Astrocyte (in vitro differentiated cells and primary cell): ENCODE results near the gene UTP3. TPM values are rescaled to one million over a fixed set of nuclear protein-coding genes. Genes with fewer than 3 reads are reported as not detected.

Experiments
- DNase-seq: peaks from one replicate; pipeline ENCODE4 v3.0.0-alpha.2; 2010; ENCODE audit warnings: low read depth
- FAIRE-seq: peaks from 2 replicates; lab custom pipeline; 2011; peaks lifted over from hg19 to GRCh38; lab: Jason Lieb, UNC
- H2AFZ ChIP-seq: 2 replicates; pipeline ENCODE4 v1.6.0; 2012; ENCODE audit warnings: low read depth, low read length, inconsistent platforms
- H3K27ac ChIP-seq: 2 replicates; pipeline ENCODE4 v1.5.1; 2011; ENCODE audit warnings: low read depth, low read length, inconsistent platforms
- H3K27me3 ChIP-seq: 2 replicates; pipeline ENCODE4 v1.6.0; 2011; ENCODE audit warnings: low read length, inconsistent platforms; ENCODE audit not compliant: insufficient read depth
- H3K36me3 ChIP-seq: 2 replicates; pipeline ENCODE4 v1.5.1; 2011; ENCODE audit warnings: low read length, inconsistent platforms; ENCODE audit not compliant: insufficient read depth
- H3K4me1 ChIP-seq: 2 replicates; pipeline ENCODE4 v1.5.1; 2011; ENCODE audit warnings: low read length, inconsistent platforms; ENCODE audit not compliant: insufficient read depth
- H3K4me2 ChIP-seq: 2 replicates; pipeline ENCODE4 v1.6.0; 2012; ENCODE audit warnings: low read length, inconsistent platforms
- H3K4me3 ChIP-seq: 2 replicates; pipeline ENCODE4 v1.5.1; 2011; ENCODE audit warnings: low read depth, mild to moderate bottlenecking, low read length, inconsistent platforms; ENCODE audit not compliant: insufficient read depth
- H3K79me2 ChIP-seq: 2 replicates; pipeline ENCODE4 v1.6.0; 2012; ENCODE audit warnings: mild to moderate bottlenecking, low read length, inconsistent platforms; ENCODE audit not compliant: insufficient read depth
- H3K9ac ChIP-seq: 2 replicates; pipeline ENCODE4 v1.6.0; 2012; ENCODE audit warnings: mild to moderate bottlenecking, low read length, inconsistent platforms
- H3K9me3 ChIP-seq: 2 replicates; pipeline ENCODE4 v1.5.1; 2012; ENCODE audit warnings: low read depth, mild to moderate bottlenecking, low read length, inconsistent platforms; ENCODE audit not compliant: insufficient read depth
- H4K20me1 ChIP-seq: 2 replicates; pipeline ENCODE4 v1.6.0; 2012; ENCODE audit warnings: low read length, inconsistent platforms; ENCODE audit not compliant: insufficient read depth
- H3K27ac Mint-ChIP-seq: one replicate; pipeline ENCODE4 v1.8.0; 2021; ENCODE audit warnings: mild to moderate bottlenecking, mixed read lengths; ENCODE audit not compliant: unreplicated experiment
- H3K27me3 Mint-ChIP-seq: one replicate; pipeline ENCODE4 v1.8.0; 2021; ENCODE audit warnings: low read depth, mixed read lengths; ENCODE audit not compliant: unreplicated experiment
- H3K36me3 Mint-ChIP-seq: one replicate; pipeline ENCODE4 v1.8.0; 2021; ENCODE audit warnings: low read depth, mixed read lengths; ENCODE audit not compliant: unreplicated experiment
- H3K4me1 Mint-ChIP-seq: one replicate; pipeline ENCODE4 v1.8.0; 2021; ENCODE audit warnings: low read depth, mixed read lengths; ENCODE audit not compliant: unreplicated experiment
- H3K4me3 Mint-ChIP-seq: one replicate; pipeline ENCODE4 v1.8.0; 2021; ENCODE audit warnings: mild to moderate bottlenecking, moderate library complexity, mixed read lengths; ENCODE audit not compliant: unreplicated experiment
- H3K9me3 Mint-ChIP-seq: one replicate; pipeline ENCODE4 v1.8.0; 2021; ENCODE audit warnings: mild to moderate bottlenecking, mixed read lengths; ENCODE audit not compliant: unreplicated experiment
- CTCF ChIP-seq: IDR thresholded peaks from 2 replicates; pipeline ENCODE4 v1.5.1; 2011; ENCODE audit warnings: low read depth, mild to moderate bottlenecking, inconsistent platforms, low read length, moderate library complexity; ENCODE audit not compliant: insufficient read depth
- EZH2 ChIP-seq: IDR thresholded peaks from 2 replicates; pipeline ENCODE4 v1.6.1; 2012; ENCODE audit warnings: mild to moderate bottlenecking, low read length, inconsistent platforms; ENCODE audit not compliant: insufficient read depth
- total RNA-seq: library from RNA; stranded (reverse); gene quantifications from 2 replicates; pipeline ENCODE4 v1.2.1, GENCODE V29; 2021

UTP3 gene
- total RNA-seq, 1 donor from 2014 or later = 37.0 TPM

DNA sequence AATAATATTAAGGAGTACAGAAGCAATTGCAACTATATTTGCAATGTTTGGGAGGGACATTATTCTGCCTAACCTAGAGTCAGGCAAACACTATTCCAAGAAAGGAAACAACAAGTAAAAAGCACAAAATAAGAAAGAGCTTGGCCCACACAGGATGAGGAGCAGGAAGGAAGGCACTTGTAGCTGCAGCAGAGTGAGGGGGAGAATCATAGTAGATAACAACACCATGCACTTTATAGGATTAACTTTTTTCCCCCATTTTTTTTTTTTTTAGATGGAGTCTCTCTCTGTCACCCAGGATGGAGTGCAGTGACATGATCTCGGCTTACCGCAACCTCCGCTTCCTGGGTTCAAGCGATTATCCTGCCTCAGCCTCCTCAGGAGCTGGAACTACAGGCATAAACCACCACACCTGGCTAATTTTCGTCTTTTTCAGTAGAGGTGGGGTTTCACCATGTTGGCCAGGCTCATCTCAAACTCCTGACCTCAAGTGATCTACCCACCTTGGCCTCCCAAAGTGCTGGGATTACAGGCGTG, 11.7 kb upstream of the UTP3 start:
- DNase-seq (no peak), FAIRE-seq (no peak)
- Mint-ChIP-seq H3K9me3 (no peaks in the 10 kb centered on the region), H3K36me3 (no peaks in the 10 kb centered on the region), H3K27me3 (no peaks in the 10 kb centered on the region), H3K4me3 (no peak overlapping the region), H3K4me1 (no peaks in the 10 kb centered on the region), H3K27ac (no peak overlapping the region)
- peak overlapping the region; percentile 40 for H3K27ac ChIP-seq
- H3K9me3 ChIP-seq = no peaks in the 10 kb centered on the region
- peak overlapping the region; percentile 21 for H3K4me2 ChIP-seq
- H4K20me1 ChIP-seq = no peaks in the 10 kb centered on the region
- no peaks in the 10 kb centered on the region for H3K36me3 ChIP-seq
- H2AFZ ChIP-seq = no peak overlapping the region
- peak overlapping the region; percentile 19 for H3K9ac ChIP-seq
- H3K4me1 ChIP-seq = peaks cover 5% of the 10 kb centered on the region
- no peaks in the 10 kb centered on the region for H3K27me3 ChIP-seq
- TF ChIP-seq CTCF (no peak), EZH2 (no peak)
- H3K79me2 ChIP-seq = no peaks in the 10 kb centered on the region
- no peak overlapping the region for H3K4me3 ChIP-seq

GRCh38 chr4:70678383-70678999, 9.8 kb upstream of the UTP3 start:
- H3K36me3 Mint-ChIP-seq = no peaks in the 10 kb centered on the region
- peaks cover 5% of the 10 kb centered on the region for H3K4me1 ChIP-seq
- H3K4me3 Mint-ChIP-seq = no peak overlapping the region
- H3K4me2 ChIP-seq = no peak overlapping the region
- no peak for DNase-seq
- FAIRE-seq = no peak
- no peaks in the 10 kb centered on the region for H3K9me3 Mint-ChIP-seq
- H4K20me1 ChIP-seq = no peaks in the 10 kb centered on the region
- no peak overlapping the region for H3K4me3 ChIP-seq
- H3K9ac ChIP-seq = no peak overlapping the region
- H3K36me3 ChIP-seq = no peaks in the 10 kb centered on the region
- H3K9me3 ChIP-seq = no peaks in the 10 kb centered on the region
- TF ChIP-seq CTCF = no peak
- TF ChIP-seq EZH2 = no peak
- no peak overlapping the region for H3K27ac ChIP-seq
- no peak overlapping the region for H2AFZ ChIP-seq
- no peaks in the 10 kb centered on the region for H3K79me2 ChIP-seq
- no peaks in the 10 kb centered on the region for H3K27me3 Mint-ChIP-seq
- H3K27ac Mint-ChIP-seq = no peak overlapping the region
- H3K27me3 ChIP-seq = no peaks in the 10 kb centered on the region
- no peaks in the 10 kb centered on the region for H3K4me1 Mint-ChIP-seq

DNA sequence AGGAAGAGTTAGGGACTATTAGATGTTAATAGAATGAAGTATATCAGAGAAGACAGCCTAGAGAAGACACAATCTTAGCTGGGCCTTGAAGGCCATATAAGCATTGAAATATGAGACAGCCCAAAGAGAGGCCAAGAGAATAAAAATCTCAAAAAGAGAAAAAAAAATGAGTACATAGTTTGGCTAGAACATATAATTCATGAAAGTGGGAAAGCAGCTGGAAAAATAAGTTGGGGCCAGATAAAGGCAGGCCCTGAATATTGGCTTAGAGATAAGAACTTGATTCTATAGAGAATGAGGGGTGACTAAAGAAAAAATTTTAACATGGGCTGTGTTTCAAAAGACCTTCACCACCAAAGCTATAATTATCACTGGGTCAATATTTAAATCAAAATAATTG, 7.4 kb upstream of the UTP3 start:
- Histone ChIP-seq H3K36me3 (no peaks in the 10 kb centered on the region), H3K9me3 (no peaks in the 10 kb centered on the region), H3K27ac (no peak overlapping the region), H3K27me3 (no peaks in the 10 kb centered on the region), H4K20me1 (no peaks in the 10 kb centered on the region), H3K4me2 (no peak overlapping the region), H3K4me3 (no peak overlapping the region), H2AFZ (no peak overlapping the region), H3K4me1 (peaks cover 5% of the 10 kb centered on the region), H3K9ac (no peak overlapping the region), H3K79me2 (no peaks in the 10 kb centered on the region)
- Mint-ChIP-seq H3K9me3 (no peaks in the 10 kb centered on the region), H3K4me1 (no peaks in the 10 kb centered on the region), H3K4me3 (no peak overlapping the region), H3K27me3 (no peaks in the 10 kb centered on the region), H3K36me3 (no peaks in the 10 kb centered on the region), H3K27ac (no peak overlapping the region)
- TF ChIP-seq CTCF (no peak), EZH2 (no peak)
- no peak for DNase-seq
- no peak for FAIRE-seq
